HEK293 (cell line): ENCODE measurements around the gene CBLIF.

Experiments used
- CTCF ChIA-PET: fragments of 350-600 bp; formaldehyde crosslinking; extraction: SDS; loops from one replicate; lab custom pipeline; 2021; ENCODE audit warnings: antibody characterized with exemption; lab: Yijun Ruan, JAX
- POLR2A ChIA-PET: fragments of 300-600 bp; formaldehyde crosslinking; extraction: SDS; loops from one replicate; lab custom pipeline; 2020; ENCODE audit warnings: antibody characterized with exemption, inconsistent platforms; lab: Yijun Ruan, JAX
- H3K27ac ChIP-seq: fragments of 200-500 bp; sonication (Bioruptor generic); 2 replicates; pipeline ENCODE4 v1.5.1; 2014; ENCODE audit warnings: low read depth, low read length, control low read depth, inconsistent platforms; ENCODE audit errors: extremely low read depth
- H3K36me3 ChIP-seq, 2 experiments: fragments of 200-500 bp in 1 of 2; sonication (Bioruptor generic) in 1 of 2; 1 replicate in 1 of 2; 2 replicates in 1 of 2; pipeline ENCODE4 v1.5.1; 2014 to 2017; ENCODE audit warnings: inconsistent platforms in 2 of 2, low read length in 2 of 2; ENCODE audit not compliant: control insufficient read depth in 2 of 2, insufficient read depth in 1 of 2
- H3K4me1 ChIP-seq: fragments of 200-500 bp; sonication (Bioruptor generic); 2 replicates; pipeline ENCODE4 v1.5.1; 2014; ENCODE audit warnings: mild to moderate bottlenecking, low read length, inconsistent platforms; ENCODE audit not compliant: control insufficient read depth, insufficient read depth
- H3K4me3 ChIP-seq: 2 replicates; pipeline ENCODE4 v1.5.1; 2011; ENCODE audit warnings: low read depth, mild to moderate bottlenecking, control low read depth, low read length, moderate library complexity
- H3K9me3 ChIP-seq: fragments of 200-500 bp; sonication (Bioruptor generic); 2 replicates; pipeline ENCODE4 v1.5.1; 2014; ENCODE audit warnings: low read depth, low read length, inconsistent platforms; ENCODE audit not compliant: control insufficient read depth, insufficient read depth
- GLI2 ChIP-seq: fragments of 450-650 bp; formaldehyde crosslinking; IDR thresholded peaks from 2 replicates; pipeline ENCODE4; 2017; ENCODE audit warnings: missing biosample characterization, missing genetic modification characterization, low read depth, borderline replicate concordance
- PBX3 ChIP-seq: sonication (generic); formaldehyde crosslinking; IDR thresholded peaks from 2 replicates; pipeline ENCODE4 v1.8.1; 2022; ENCODE audit warnings: mild to moderate bottlenecking, moderate library complexity, missing genetic modification reagents
- SP7 ChIP-seq: fragments of 450-650 bp; formaldehyde crosslinking; IDR thresholded peaks from 2 replicates; pipeline ENCODE4 v1.5.1; 2016; ENCODE audit warnings: missing biosample characterization, missing genetic modification characterization
- ZBTB10 ChIP-seq: fragments of 450-650 bp; formaldehyde crosslinking; IDR thresholded peaks from 2 replicates; pipeline ENCODE4 v1.5.1; 2016; ENCODE audit warnings: missing biosample characterization, missing genetic modification characterization
- ZFP3 ChIP-seq: fragments of 450-650 bp; formaldehyde crosslinking; IDR thresholded peaks from 2 replicates; pipeline ENCODE4 v1.5.1; 2016; ENCODE audit warnings: low read depth, missing biosample characterization, missing genetic modification characterization
- ZNF155 ChIP-seq: fragments of 450-650 bp; formaldehyde crosslinking; IDR thresholded peaks from 2 replicates; pipeline ENCODE4 v1.5.1; 2016; ENCODE audit warnings: missing biosample characterization, missing genetic modification characterization
- ZNF202 ChIP-seq: fragments of 450-650 bp; formaldehyde crosslinking; IDR thresholded peaks from 2 replicates; pipeline ENCODE4 v1.5.1; 2016; ENCODE audit warnings: missing biosample characterization, missing genetic modification characterization, borderline replicate concordance
- ZNF214 ChIP-seq: fragments of 450-650 bp; formaldehyde crosslinking; IDR thresholded peaks from 2 replicates; pipeline ENCODE4 v1.5.1; 2017; ENCODE audit warnings: missing biosample characterization, mild to moderate bottlenecking, missing genetic modification characterization, borderline replicate concordance
- ZNF23 ChIP-seq: fragments of 450-650 bp; formaldehyde crosslinking; IDR thresholded peaks from 2 replicates; pipeline ENCODE4 v1.5.1; 2016; ENCODE audit warnings: missing biosample characterization, missing genetic modification characterization, borderline replicate concordance
- ZNF24 ChIP-seq: fragments of 450-650 bp; formaldehyde crosslinking; IDR thresholded peaks from 2 replicates; pipeline ENCODE4 v1.5.1; 2016; ENCODE audit warnings: missing biosample characterization, missing genetic modification characterization
- ZNF26 ChIP-seq: fragments of 450-650 bp; formaldehyde crosslinking; IDR thresholded peaks from 2 replicates; pipeline ENCODE4 v1.5.1; 2016; ENCODE audit warnings: missing biosample characterization, missing genetic modification characterization
- ZNF280C ChIP-seq: fragments of 450-650 bp; formaldehyde crosslinking; IDR thresholded peaks from 2 replicates; pipeline ENCODE4 v1.5.1; 2016; ENCODE audit warnings: missing biosample characterization, missing genetic modification characterization
- ZNF433 ChIP-seq: fragments of 450-650 bp; formaldehyde crosslinking; IDR thresholded peaks from 2 replicates; pipeline ENCODE4 v1.5.1; 2016; ENCODE audit warnings: missing biosample characterization, missing genetic modification characterization, low read depth
- ZNF473 ChIP-seq: fragments of 450-650 bp; formaldehyde crosslinking; IDR thresholded peaks from 2 replicates; pipeline ENCODE4 v1.5.1; 2017; ENCODE audit warnings: missing biosample characterization, missing genetic modification characterization
- ZNF488 ChIP-seq: fragments of 450-650 bp; formaldehyde crosslinking; IDR thresholded peaks from 2 replicates; pipeline ENCODE4 v1.5.1; 2016; ENCODE audit warnings: missing biosample characterization, missing genetic modification characterization
- ZNF585B ChIP-seq: fragments of 450-650 bp; formaldehyde crosslinking; IDR thresholded peaks from 2 replicates; pipeline ENCODE4 v1.5.1; 2016; ENCODE audit warnings: missing biosample characterization, missing genetic modification characterization
- ZNF768 ChIP-seq: fragments of 450-650 bp; formaldehyde crosslinking; IDR thresholded peaks from 2 replicates; pipeline ENCODE4 v1.5.1; 2018; ENCODE audit warnings: missing biosample characterization, mild to moderate bottlenecking, missing genetic modification characterization

Gene CBLIF

GRCh38 chr11:59877784-59878183 lies 32.5 kb upstream of the CBLIF start (continued):
- TF ChIP-seq ZNF280C (tag by site-specific recombination), result no peak
- no peak for TF ChIP-seq ZNF24 (tag by site-specific recombination)

GRCh38 chr11:59877325-59877724 lies 32.0 kb upstream of the CBLIF start:
- CTCF ChIA-PET, result no interaction called here
- TF ChIP-seq ZNF214 (no peak), ZBTB10 (tag by site-specific recombination) (no peak), GLI2 (tag by site-specific recombination) (no peak), ZNF488 (tag by site-specific recombination) (no peak), ZNF155 (tag by site-specific recombination) (no peak), ZNF202 (tag by site-specific recombination) (no peak), ZNF433 (tag by site-specific recombination) (no peak), ZNF473 (tag by site-specific recombination) (no peak), ZNF26 (tag by site-specific recombination) (no peak), ZNF585B (tag by site-specific recombination) (no peak), ZFP3 (no peak), PBX3 (CRISPR knock-in tag) (no peak), SP7 (no peak), ZNF768 (no peak), ZNF23 (no peak)
- Histone ChIP-seq H3K4me3 (no peak overlapping the region), H3K4me1 (no peaks in the 10 kb centered on the region), H3K36me3 (no peaks in the 10 kb centered on the region), H3K9me3 (no peaks in the 10 kb centered on the region), H3K27ac (no peak overlapping the region)
- POLR2A ChIA-PET, result no interaction called here
